ENCODE results near the gene KRT34.

The KRT34 gene

GRCh38 chr17:41332239-41332638, 49.9 kb downstream of the KRT34 start:
- DNase-seq (ENCODE audit: low read depth, low spot score): no peak

GRCh38 chr17:41331606-41332005, 50.5 kb downstream of the KRT34 start:
- DNase-seq (ENCODE audit: low read depth, low spot score): no peak

GRCh38 chr17:41329279-41329948, 52.7 kb downstream of the KRT34 start:
- DNase-seq (ENCODE audit: low read depth, low spot score): peak; percentile 33

GRCh38 chr17:41328207-41328606, 53.9 kb downstream of the KRT34 start:
- DNase-seq (ENCODE audit: low read depth, low spot score): no peak

Data from iPS DF 19.7 (cell line).